Mesothelial cell of epicardium (in vitro differentiated cells): ENCODE results near the gene SPOP. TPM values are rescaled to one million over a fixed set of nuclear protein-coding genes. Genes with fewer than 3 reads are reported as not detected.

Experiments used
- DNase-seq, 2 experiments: peaks; one replicate each; pipeline ENCODE4 v3.0.0; 2021; ENCODE audit warnings: low spot score in 2 of 2; ENCODE audit not compliant: unreplicated experiment in 2 of 2
- H3K27ac Mint-ChIP-seq: 2 replicates; pipeline ENCODE4 v1.8.0; 2021; ENCODE audit warnings: mixed read lengths
- H3K27me3 Mint-ChIP-seq: 2 replicates; pipeline ENCODE4 v1.8.0; 2021; ENCODE audit warnings: low read depth, mixed read lengths
- H3K36me3 Mint-ChIP-seq: 2 replicates; pipeline ENCODE4 v1.8.0; 2021; ENCODE audit warnings: mixed read lengths
- H3K4me1 Mint-ChIP-seq: 2 replicates; pipeline ENCODE4 v1.8.0; 2021; ENCODE audit warnings: mixed read lengths
- H3K4me3 Mint-ChIP-seq: 2 replicates; pipeline ENCODE4 v1.8.0; 2021; ENCODE audit warnings: mild to moderate bottlenecking, moderate library complexity, mixed read lengths
- H3K9me3 Mint-ChIP-seq: 2 replicates; pipeline ENCODE4 v1.8.0; 2021; ENCODE audit warnings: mixed read lengths
- CTCF ChIP-seq: fragments of 200-600 bp; sonication (generic); IDR thresholded peaks from one replicate; pipeline ENCODE4 v1.5.0; 2021; ENCODE audit warnings: antibody characterized with exemption; ENCODE audit not compliant: unreplicated experiment
- total RNA-seq: library from RNA; stranded (reverse); gene quantifications from 3 replicates; pipeline ENCODE4 v1.2.1, GENCODE V29; 2021

The SPOP gene
- total RNA-seq, 1 donor from 2014 or later: 62.8 TPM

DNA sequence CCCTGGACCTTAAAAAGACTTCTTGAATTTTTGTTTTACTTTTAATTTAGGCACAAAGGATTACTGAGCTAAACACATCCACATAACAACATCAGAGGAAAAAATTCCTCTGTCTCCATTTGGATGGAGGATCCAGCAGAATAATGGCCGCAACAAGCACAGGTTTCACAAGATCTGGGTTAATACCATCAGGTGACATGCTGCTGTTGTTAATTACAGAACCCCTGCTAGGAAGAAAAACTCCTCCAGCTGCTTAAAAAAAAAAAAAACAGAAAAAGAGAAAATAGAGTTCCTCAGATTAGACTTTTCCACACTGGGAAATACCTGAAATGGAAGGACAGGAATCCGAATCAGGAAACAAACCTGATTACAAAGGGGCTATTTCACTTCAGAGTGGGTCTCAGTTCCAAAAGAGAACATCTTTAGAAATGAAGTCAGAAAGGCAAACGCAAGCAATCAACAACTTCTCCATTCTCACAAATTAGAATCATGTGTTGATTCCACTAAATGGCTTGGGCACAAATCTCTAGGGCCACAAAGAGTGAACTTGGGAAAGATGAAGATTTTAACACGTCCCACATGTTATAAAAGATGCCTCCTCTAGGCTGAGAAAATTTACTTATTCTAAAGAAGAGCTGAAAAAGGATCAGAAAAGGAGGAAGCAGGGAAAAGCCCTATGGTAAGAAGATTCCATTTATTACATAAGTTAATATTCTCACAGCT, 44.0 kb downstream of the SPOP start:
- peaks cover 5% of the 10 kb centered on the region for H3K36me3 Mint-ChIP-seq
- H3K27me3 Mint-ChIP-seq: no peaks in the 10 kb centered on the region
- no peak overlapping the region for H3K27ac Mint-ChIP-seq
- no peaks in the 10 kb centered on the region for H3K9me3 Mint-ChIP-seq
- H3K4me1 Mint-ChIP-seq: peaks cover 15% of the 10 kb centered on the region
- DNase-seq: no peak
- TF ChIP-seq CTCF: no peak
- no peak overlapping the region for H3K4me3 Mint-ChIP-seq

- peaks cover 17% of the 10 kb centered on the region for H3K4me1 Mint-ChIP-seq
- peaks cover 2% of the 10 kb centered on the region for H3K36me3 Mint-ChIP-seq
- no peaks in the 10 kb centered on the region for H3K9me3 Mint-ChIP-seq
- H3K27ac Mint-ChIP-seq: peak overlapping the region; percentile 47
- TF ChIP-seq CTCF: no peak
- no peak for DNase-seq
- H3K4me3 Mint-ChIP-seq: no peak overlapping the region
- H3K27me3 Mint-ChIP-seq: no peaks in the 10 kb centered on the region
These were observed 44.6 kb downstream of the SPOP start for GRCh38 chr17:49633250-49633649.

- H3K4me3 Mint-ChIP-seq: no peak overlapping the region
These were observed 45.7 kb downstream of the SPOP start for GRCh38 chr17:49632201-49632600.

DNA sequence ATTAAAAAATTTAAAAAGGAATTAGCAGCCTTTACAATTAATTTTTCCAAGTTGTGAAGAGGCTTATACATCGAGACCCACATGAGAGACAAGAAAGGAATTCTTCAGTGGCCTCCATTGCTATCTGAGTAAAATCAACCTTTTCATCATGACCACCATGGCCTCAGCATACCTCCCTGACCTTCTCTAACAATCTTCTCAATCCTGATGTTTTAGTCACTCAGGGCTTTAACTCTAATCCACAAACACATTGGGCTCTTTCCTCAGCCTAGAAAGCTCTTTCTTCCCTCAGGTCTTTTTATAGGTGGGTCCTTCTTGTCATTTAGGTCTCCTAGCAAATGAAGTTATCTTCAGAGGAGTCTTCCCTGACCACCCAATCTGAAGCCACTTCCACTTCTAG, 46.4 kb downstream of the SPOP start:
- Mint-ChIP-seq H3K36me3 (no peaks in the 10 kb centered on the region), H3K27me3 (no peaks in the 10 kb centered on the region), H3K4me3 (no peak overlapping the region), H3K4me1 (peaks cover 23% of the 10 kb centered on the region), H3K9me3 (no peaks in the 10 kb centered on the region), H3K27ac (no peak overlapping the region)
- no peak for TF ChIP-seq CTCF
- DNase-seq: no peak

More at GRCh38 chr17:49632201-49632600, 45.7 kb downstream of the SPOP start:
- H3K9me3 Mint-ChIP-seq: no peaks in the 10 kb centered on the region
- DNase-seq: no peak
- no peaks in the 10 kb centered on the region for H3K27me3 Mint-ChIP-seq
- peaks cover 23% of the 10 kb centered on the region for H3K4me1 Mint-ChIP-seq
- no peak overlapping the region for H3K27ac Mint-ChIP-seq
- no peak for TF ChIP-seq CTCF
- no peaks in the 10 kb centered on the region for H3K36me3 Mint-ChIP-seq

DNA sequence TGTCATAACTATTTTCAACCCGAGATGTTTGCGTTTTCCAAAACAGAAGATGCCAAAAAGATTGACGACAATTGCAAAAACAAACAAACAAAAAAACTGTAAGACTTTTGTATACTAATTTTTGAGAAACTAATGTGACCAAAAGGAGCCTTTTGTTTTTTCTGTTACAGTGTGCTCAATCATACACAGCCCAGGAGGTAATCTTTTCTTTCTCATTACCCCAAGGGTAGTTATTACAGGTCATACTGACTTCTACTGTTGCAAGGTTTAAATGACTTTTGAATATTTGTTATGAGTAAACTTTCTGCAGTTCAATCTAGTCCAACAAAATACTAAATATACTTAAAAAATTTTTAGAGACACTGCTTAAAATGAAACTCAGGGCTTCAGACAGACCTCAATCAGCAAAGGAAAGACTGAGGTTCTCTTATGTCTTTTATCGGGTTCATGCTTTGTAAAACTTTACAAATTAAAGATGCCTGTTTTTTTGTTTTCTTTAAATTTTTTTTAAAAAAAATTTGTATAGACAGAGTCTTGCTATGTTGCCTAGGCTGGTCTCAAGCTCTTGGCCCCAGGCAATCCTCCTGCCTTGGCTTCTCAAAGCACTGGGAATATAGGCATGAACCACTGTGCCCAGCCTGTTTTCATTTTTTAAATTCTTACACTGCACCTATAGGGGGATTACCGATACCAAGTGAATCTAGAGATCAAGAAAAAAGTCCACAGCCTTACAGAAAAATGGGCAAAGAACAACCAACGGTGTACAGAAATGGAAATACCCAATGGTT, 47.6 kb downstream of the SPOP start:
- no peaks in the 10 kb centered on the region for H3K9me3 Mint-ChIP-seq

More for the DNA sequence above, 47.6 kb downstream of the SPOP start:
- H3K36me3 Mint-ChIP-seq: no peaks in the 10 kb centered on the region
- TF ChIP-seq CTCF: no peak
- H3K4me1 Mint-ChIP-seq: peaks cover 23% of the 10 kb centered on the region
- H3K27me3 Mint-ChIP-seq: no peaks in the 10 kb centered on the region
- H3K27ac Mint-ChIP-seq: peak overlapping the region; percentile 4
- DNase-seq: no peak
- no peak overlapping the region for H3K4me3 Mint-ChIP-seq
